Endothelial cell (in vitro differentiated cells): Measurements from ENCODE around the gene TCF15. TPM values are rescaled to one million over a fixed set of nuclear protein-coding genes. Genes with fewer than 3 reads are reported as not detected.

Experiments used
- DNase-seq: peaks from one replicate; pipeline ENCODE4 v3.0.0; 2021; ENCODE audit warnings: low spot score
- H3K27ac Mint-ChIP-seq: one replicate; pipeline ENCODE4 v1.8.0; 2021; ENCODE audit warnings: mixed read lengths, inconsistent platforms; ENCODE audit not compliant: unreplicated experiment
- H3K27me3 Mint-ChIP-seq: one replicate; pipeline ENCODE4 v1.8.0; 2021; ENCODE audit warnings: mild to moderate bottlenecking, moderate library complexity, mixed read lengths, inconsistent platforms; ENCODE audit not compliant: unreplicated experiment
- H3K36me3 Mint-ChIP-seq: one replicate; pipeline ENCODE4 v1.8.0; 2021; ENCODE audit warnings: mild to moderate bottlenecking, low read depth, mixed read lengths, inconsistent platforms; ENCODE audit not compliant: unreplicated experiment
- H3K4me1 Mint-ChIP-seq: one replicate; pipeline ENCODE4 v1.8.0; 2021; ENCODE audit warnings: mild to moderate bottlenecking, mixed read lengths, inconsistent platforms; ENCODE audit not compliant: unreplicated experiment
- H3K4me3 Mint-ChIP-seq: one replicate; pipeline ENCODE4 v1.8.0; 2021; ENCODE audit warnings: mild to moderate bottlenecking, mixed read lengths, inconsistent platforms; ENCODE audit not compliant: unreplicated experiment
- H3K9me3 Mint-ChIP-seq: one replicate; pipeline ENCODE4 v1.8.0; 2021; ENCODE audit warnings: mixed read lengths, inconsistent platforms; ENCODE audit not compliant: unreplicated experiment
- CTCF ChIP-seq: fragments of 200-600 bp; sonication (generic); IDR thresholded peaks from one replicate; pipeline ENCODE4 v1.5.0; 2021; ENCODE audit warnings: antibody characterized with exemption; ENCODE audit not compliant: unreplicated experiment
- total RNA-seq: library from RNA; stranded (reverse); fragmentation: NEBNext Ultra II Directional; extraction: Animal tissue kit (Norgen Biotek cat#: 25700); gene quantifications from one replicate; pipeline ENCODE4 v1.2.1, GENCODE V29; 2021; ENCODE audit not compliant: unreplicated experiment

Gene TCF15
- total RNA-seq, 1 donor from 2014 or later: 6.6 TPM

- H3K27me3 Mint-ChIP-seq: no peaks in the 10 kb centered on the region
- no peaks in the 10 kb centered on the region for H3K9me3 Mint-ChIP-seq
- H3K27ac Mint-ChIP-seq: no peak overlapping the region
- no peak overlapping the region for H3K4me3 Mint-ChIP-seq
- H3K4me1 Mint-ChIP-seq: peaks cover 15% of the 10 kb centered on the region
- H3K36me3 Mint-ChIP-seq: peaks cover 3% of the 10 kb centered on the region
- no peak for TF ChIP-seq CTCF
- no peak for DNase-seq
Observed at GRCh38 chr20:560680-561079, 49.4 kb downstream of the TCF15 start.

GRCh38 chr20:558117-558516 is 52.0 kb downstream of the TCF15 start:
- Mint-ChIP-seq H3K27me3 (no peaks in the 10 kb centered on the region), H3K4me1 (peaks cover 9% of the 10 kb centered on the region), H3K4me3 (no peak overlapping the region)

GRCh38 chr20:556984-557383 is 53.1 kb downstream of the TCF15 start:
- no peak for DNase-seq
- no peak overlapping the region for H3K27ac Mint-ChIP-seq
- H3K4me3 Mint-ChIP-seq: no peak overlapping the region
- no peak for TF ChIP-seq CTCF
- peaks cover 12% of the 10 kb centered on the region for H3K4me1 Mint-ChIP-seq
- no peaks in the 10 kb centered on the region for H3K27me3 Mint-ChIP-seq
- H3K36me3 Mint-ChIP-seq: no peaks in the 10 kb centered on the region
- H3K9me3 Mint-ChIP-seq: no peaks in the 10 kb centered on the region

More at GRCh38 chr20:558117-558516, 52.0 kb downstream of the TCF15 start:
- no peak for DNase-seq
- no peak for TF ChIP-seq CTCF
- Mint-ChIP-seq H3K36me3 (no peaks in the 10 kb centered on the region), H3K27ac (no peak overlapping the region), H3K9me3 (no peaks in the 10 kb centered on the region)

- no peak overlapping the region for H3K27ac Mint-ChIP-seq
- no peak for DNase-seq
- H3K9me3 Mint-ChIP-seq: no peaks in the 10 kb centered on the region
- no peak for TF ChIP-seq CTCF
- no peaks in the 10 kb centered on the region for H3K36me3 Mint-ChIP-seq
- H3K4me1 Mint-ChIP-seq: peaks cover 11% of the 10 kb centered on the region
- peaks cover 1% of the 10 kb centered on the region for H3K27me3 Mint-ChIP-seq
- no peak overlapping the region for H3K4me3 Mint-ChIP-seq
Observed at GRCh38 chr20:555976-556385, 54.1 kb downstream of the TCF15 start.

Other genes starting within 250 kb of the TCF15 start
- 24.2 TPM for gene TRIB3, start 229.5 kb downstream of the TCF15 start, total RNA-seq
- 68.8 TPM for gene RBCK1, start 202.0 kb downstream of the TCF15 start, total RNA-seq
- 29.9 TPM for gene TBC1D20, start 147.8 kb downstream of the TCF15 start, total RNA-seq
- 128 TPM for gene CSNK2A1, start 66.5 kb downstream of the TCF15 start, total RNA-seq
- 4.1 TPM for gene SRXN1, start 42.9 kb upstream of the TCF15 start, total RNA-seq
- not detected for gene SCRT2, start 65.5 kb upstream of the TCF15 start, total RNA-seq
- 2.9 TPM for gene SLC52A3, start 158.2 kb upstream of the TCF15 start, total RNA-seq
- 7.2 TPM for gene FAM110A, start 223.4 kb upstream of the TCF15 start, total RNA-seq